ENCODE results near the gene NUDCD3. TPM values are rescaled to one million over a fixed set of nuclear protein-coding genes. Genes with fewer than 3 reads are reported as not detected.

Gene NUDCD3
- total RNA-seq, 1 donor from 2014 or later, result 35.4 TPM

DNA sequence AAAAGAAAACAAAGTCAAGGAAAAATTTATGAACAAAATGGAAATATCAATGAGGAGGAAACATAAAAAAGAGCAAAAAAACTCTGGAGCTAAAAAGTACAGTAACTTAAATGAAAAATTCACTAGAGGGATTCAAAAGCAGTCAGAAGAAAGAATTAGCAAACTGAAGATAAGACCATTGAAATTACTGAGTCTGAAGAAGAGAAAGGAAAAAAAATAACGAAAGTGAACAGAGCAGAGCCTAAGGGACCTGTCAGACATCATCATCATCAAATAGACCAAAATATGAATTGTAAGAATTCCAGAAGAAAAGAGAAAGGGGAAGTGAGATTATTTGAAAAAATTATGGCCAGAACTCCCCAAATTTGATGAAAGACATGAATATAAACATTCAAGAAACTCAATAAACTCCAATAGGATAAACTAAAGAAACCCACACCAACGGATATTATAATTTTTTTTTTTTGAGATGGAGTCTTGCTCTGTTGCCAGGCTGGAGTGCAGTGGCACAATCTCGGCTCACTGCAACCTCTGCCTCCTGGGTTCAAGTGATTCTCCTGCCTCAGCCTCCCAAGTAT, 34.4 kb upstream of the NUDCD3 start:
- H3K4me1 ChIP-seq, result no peaks in the 10 kb centered on the region
- no peak overlapping the region for H3K4me2 ChIP-seq
- no peaks in the 10 kb centered on the region for H3F3A ChIP-seq (ENCODE audit: low read depth)
- H3K9ac ChIP-seq, result no peak overlapping the region
- DNase-seq (ENCODE audit: low spot score), result no peak
- Mint-ChIP-seq H3K9me3 (peaks cover 18% of the 10 kb centered on the region), H3K4me3 (no peak overlapping the region), H3K27ac (no peak overlapping the region), H3K36me3 (no peaks in the 10 kb centered on the region), H3K4me1 (no peaks in the 10 kb centered on the region), H3K27me3 (ENCODE audit: insufficient read depth, low read depth) (peaks cover 2% of the 10 kb centered on the region)
- no peak overlapping the region for H3K4me3 ChIP-seq
- H3K27ac ChIP-seq, result no peak overlapping the region
- H3K36me3 ChIP-seq, result no peaks in the 10 kb centered on the region
- H4K20me1 ChIP-seq (ENCODE audit: low read depth), result no peaks in the 10 kb centered on the region
- no peaks in the 10 kb centered on the region for H3K27me3 ChIP-seq
- no peaks in the 10 kb centered on the region for H3K79me2 ChIP-seq (ENCODE audit: low read depth)
- no peak overlapping the region for H2AFZ ChIP-seq (replicated peaks)
- TF ChIP-seq, protein P1, sequence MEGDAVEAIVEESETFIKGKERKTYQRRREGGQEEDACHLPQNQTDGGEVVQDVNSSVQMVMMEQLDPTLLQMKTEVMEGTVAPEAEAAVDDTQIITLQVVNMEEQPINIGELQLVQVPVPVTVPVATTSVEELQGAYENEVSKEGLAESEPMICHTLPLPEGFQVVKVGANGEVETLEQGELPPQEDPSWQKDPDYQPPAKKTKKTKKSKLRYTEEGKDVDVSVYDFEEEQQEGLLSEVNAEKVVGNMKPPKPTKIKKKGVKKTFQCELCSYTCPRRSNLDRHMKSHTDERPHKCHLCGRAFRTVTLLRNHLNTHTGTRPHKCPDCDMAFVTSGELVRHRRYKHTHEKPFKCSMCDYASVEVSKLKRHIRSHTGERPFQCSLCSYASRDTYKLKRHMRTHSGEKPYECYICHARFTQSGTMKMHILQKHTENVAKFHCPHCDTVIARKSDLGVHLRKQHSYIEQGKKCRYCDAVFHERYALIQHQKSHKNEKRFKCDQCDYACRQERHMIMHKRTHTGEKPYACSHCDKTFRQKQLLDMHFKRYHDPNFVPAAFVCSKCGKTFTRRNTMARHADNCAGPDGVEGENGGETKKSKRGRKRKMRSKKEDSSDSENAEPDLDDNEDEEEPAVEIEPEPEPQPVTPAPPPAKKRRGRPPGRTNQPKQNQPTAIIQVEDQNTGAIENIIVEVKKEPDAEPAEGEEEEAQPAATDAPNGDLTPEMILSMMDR (IDR thresholded peaks at IDR 0.05), result no peak
- TF ChIP-seq EZH2phosphoT487 (IDR thresholded peaks at IDR 0.05), result no peak
- TF ChIP-seq EZH2 (IDR thresholded peaks at IDR 0.05), result no peak
- H3K9me3 ChIP-seq (ENCODE audit: low read depth), result no peaks in the 10 kb centered on the region

DNA sequence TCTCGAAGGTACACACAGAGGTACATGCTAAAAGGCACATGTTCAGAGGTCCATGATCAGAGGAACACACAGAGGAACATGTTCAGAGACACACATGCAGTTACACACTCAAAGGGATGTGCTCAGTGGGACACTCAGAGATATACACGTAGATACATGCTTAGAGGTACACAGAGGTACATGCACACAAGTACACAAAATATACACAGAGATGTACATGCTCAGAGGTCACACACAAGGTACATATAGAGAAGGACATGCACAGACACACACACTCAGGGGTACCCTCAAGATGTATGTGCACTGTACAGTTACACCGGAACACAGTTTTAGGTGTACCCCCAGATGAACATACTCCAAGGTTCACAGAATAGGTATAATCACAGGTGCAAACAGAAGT, 31.9 kb upstream of the NUDCD3 start:
- Mint-ChIP-seq H3K4me3 (no peak overlapping the region), H3K36me3 (no peaks in the 10 kb centered on the region), H3K27me3 (ENCODE audit: insufficient read depth, low read depth) (no peaks in the 10 kb centered on the region), H3K27ac (no peak overlapping the region), H3K9me3 (peaks cover 16% of the 10 kb centered on the region), H3K4me1 (no peaks in the 10 kb centered on the region)
- no peaks in the 10 kb centered on the region for H3K4me1 ChIP-seq
- DNase-seq (ENCODE audit: low spot score), result no peak
- no peaks in the 10 kb centered on the region for H3K79me2 ChIP-seq (ENCODE audit: low read depth)
- TF ChIP-seq, protein P1 (IDR thresholded peaks at IDR 0.05), result no peak
- TF ChIP-seq EZH2phosphoT487 (IDR thresholded peaks at IDR 0.05), result no peak
- no peak for TF ChIP-seq EZH2 (IDR thresholded peaks at IDR 0.05)
- H3K4me3 ChIP-seq, result no peak overlapping the region
- H3K27ac ChIP-seq, result no peak overlapping the region
- H3K4me2 ChIP-seq, result no peak overlapping the region
- H3K36me3 ChIP-seq, result no peaks in the 10 kb centered on the region
- no peak overlapping the region for H3K9ac ChIP-seq
- no peaks in the 10 kb centered on the region for H3K27me3 ChIP-seq
- H3K9me3 ChIP-seq (ENCODE audit: low read depth), result no peaks in the 10 kb centered on the region
- H3F3A ChIP-seq (ENCODE audit: low read depth), result no peaks in the 10 kb centered on the region
- H4K20me1 ChIP-seq (ENCODE audit: low read depth), result no peaks in the 10 kb centered on the region
- H2AFZ ChIP-seq (replicated peaks), result no peak overlapping the region

DNA sequence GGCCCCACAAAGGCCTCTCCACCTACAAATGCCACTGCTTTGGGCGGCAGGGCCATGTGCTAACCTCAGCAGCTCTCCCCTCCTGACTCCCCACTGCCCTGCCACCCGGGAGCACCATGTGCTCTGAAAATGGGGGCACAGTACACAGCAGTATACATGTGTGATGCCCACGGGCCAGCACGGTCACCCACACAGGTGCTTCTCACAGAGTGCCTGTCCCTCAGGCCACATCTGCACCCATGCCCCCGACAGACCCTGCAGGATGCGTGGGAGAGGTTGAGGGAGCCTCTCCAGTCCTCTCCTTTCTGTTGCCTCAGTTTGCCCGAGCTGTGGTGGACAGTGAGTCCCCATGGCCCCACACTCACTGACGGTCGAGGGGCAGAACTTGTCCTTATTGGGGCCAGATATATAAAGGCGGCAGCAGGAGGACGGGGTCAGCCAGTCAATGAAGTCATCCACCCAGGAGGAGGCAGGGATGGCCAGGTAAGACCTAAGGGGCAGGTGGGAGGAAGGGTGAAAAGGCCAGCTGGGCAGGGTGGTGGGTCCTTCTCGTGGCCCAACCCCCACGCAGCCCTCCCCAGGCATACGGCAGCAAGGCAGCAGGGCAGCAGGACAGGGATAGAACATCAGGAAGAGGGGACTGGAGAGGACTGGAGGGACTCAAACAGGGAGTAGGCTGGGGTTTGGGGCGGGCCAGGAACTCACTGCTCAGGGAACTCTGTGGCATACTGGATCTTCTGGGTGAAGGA, 31.1 kb upstream of the NUDCD3 start:
- H3K27me3 Mint-ChIP-seq (ENCODE audit: insufficient read depth, low read depth), result no peaks in the 10 kb centered on the region
- no peak overlapping the region for H3K4me3 Mint-ChIP-seq
- no peaks in the 10 kb centered on the region for H3K27me3 ChIP-seq
- H3K36me3 ChIP-seq, result no peaks in the 10 kb centered on the region
- H3K9me3 Mint-ChIP-seq, result peaks cover 16% of the 10 kb centered on the region
- no peaks in the 10 kb centered on the region for H3K9me3 ChIP-seq (ENCODE audit: low read depth)
- TF ChIP-seq, protein P1 (IDR thresholded peaks at IDR 0.05), result no peak
- TF ChIP-seq EZH2phosphoT487 (IDR thresholded peaks at IDR 0.05) (no peak), EZH2 (IDR thresholded peaks at IDR 0.05) (no peak)
- H3K27ac Mint-ChIP-seq, result no peak overlapping the region
- no peaks in the 10 kb centered on the region for H3K36me3 Mint-ChIP-seq
- H3F3A ChIP-seq (ENCODE audit: low read depth), result no peaks in the 10 kb centered on the region
- H3K4me2 ChIP-seq, result no peak overlapping the region
- no peaks in the 10 kb centered on the region for H3K4me1 Mint-ChIP-seq
- H3K4me3 ChIP-seq, result no peak overlapping the region
- H3K27ac ChIP-seq, result no peak overlapping the region
- H3K79me2 ChIP-seq (ENCODE audit: low read depth), result no peaks in the 10 kb centered on the region
- H3K4me1 ChIP-seq, result no peaks in the 10 kb centered on the region
- H3K9ac ChIP-seq, result no peak overlapping the region
- H2AFZ ChIP-seq (replicated peaks), result no peak overlapping the region
- no peak for DNase-seq (ENCODE audit: low spot score)
- no peaks in the 10 kb centered on the region for H4K20me1 ChIP-seq (ENCODE audit: low read depth)
